Renal pelvis (tissue), 4 donors: ENCODE results near the gene ALG8. TPM values are rescaled to one million over a fixed set of nuclear protein-coding genes. Genes with fewer than 3 reads are reported as not detected.
"Not testable (repeated sequence)": the region's sequence is repeated elsewhere in the genome, so short reads cannot be mapped to it uniquely, and the experiment has no call there.

Source experiments
- DNase-seq: peaks from one replicate; pipeline ENCODE4 v3.0.0-alpha.2; 2013
- polyA plus RNA-seq, 3 donors: library from polyadenylated mRNA; unstranded; fragments of 120-200 nt; gene quantifications; one replicate each; pipeline ENCODE4 v1.2.1, GENCODE V29; 2013; ENCODE audit not compliant: insufficient read length in 3 of 3

Gene ALG8
- polyA plus RNA-seq, 3 donors: 62.2 to 77.9 (median 62.8) TPM

DNA sequence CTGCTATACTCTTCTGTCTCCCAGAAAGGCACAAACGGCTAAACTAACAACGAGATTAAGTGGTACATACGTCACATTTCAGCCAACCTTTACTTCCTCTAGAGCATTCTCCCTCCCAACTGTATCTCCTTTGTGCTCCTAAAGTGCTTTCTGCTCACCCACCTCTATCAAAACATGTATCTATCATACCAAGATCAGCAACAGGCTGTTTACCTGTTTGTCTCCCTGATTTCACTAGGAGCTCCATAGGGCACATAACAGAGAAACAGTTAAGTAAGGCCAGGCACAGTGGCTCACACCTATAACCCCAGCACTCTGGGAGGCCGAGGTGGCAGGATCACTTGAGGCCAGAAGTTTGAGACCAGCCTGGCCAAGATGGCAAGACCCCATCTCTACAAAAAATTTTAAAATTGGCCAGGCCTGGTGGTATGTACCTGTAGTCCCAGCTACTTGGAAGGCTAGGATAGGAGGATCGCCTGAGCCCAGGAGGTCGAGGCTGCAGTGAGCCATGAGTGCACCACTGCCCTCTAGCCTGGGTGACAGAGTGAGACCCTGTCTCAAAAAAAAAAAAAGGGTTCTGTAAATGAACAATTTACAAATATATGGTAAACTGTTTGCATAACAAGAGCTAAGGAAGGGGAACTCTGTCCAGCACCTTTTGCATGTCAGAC lies 62.6 kb downstream of the ALG8 start:
- DNase-seq: no peak

DNA sequence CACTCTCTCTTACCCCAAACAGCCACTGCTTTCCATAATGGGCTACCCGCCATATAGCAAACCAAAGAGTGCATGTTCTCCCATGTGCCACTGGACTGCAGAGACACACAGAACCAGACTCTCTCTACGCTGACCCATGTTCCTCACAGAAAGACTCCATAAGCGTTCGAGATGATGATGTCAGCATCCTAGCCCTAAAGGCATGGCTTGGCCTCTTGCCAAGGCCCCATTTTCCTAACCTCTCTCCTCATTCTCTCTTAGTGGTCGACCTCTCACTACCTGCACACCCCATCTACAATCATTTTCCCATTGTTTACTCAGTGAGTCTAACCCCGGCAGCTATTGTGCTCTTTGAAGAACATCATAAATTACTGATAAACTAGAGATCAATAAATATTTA lies 64.7 kb downstream of the ALG8 start:
- DNase-seq: no peak

DNA sequence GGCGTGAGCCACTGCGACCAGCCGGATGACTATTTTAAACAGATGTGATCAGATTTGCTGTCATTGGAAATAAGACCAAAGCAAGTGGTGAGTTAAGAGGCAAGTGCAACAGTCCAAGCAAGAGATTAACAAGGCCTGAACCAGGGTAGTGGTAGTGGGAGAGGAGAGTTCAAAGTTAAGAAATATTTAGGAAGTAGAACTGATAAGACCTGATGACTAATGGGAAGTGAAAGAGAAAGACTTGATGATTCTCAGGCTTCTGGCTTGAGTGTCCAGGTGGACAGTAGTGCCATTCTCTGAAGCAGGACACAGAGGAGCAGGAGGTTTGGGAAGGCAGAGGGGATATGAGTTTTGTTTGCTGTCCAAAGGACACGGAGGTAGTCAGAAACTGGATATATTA lies 67.0 kb downstream of the ALG8 start:
- no peak for DNase-seq

DNA sequence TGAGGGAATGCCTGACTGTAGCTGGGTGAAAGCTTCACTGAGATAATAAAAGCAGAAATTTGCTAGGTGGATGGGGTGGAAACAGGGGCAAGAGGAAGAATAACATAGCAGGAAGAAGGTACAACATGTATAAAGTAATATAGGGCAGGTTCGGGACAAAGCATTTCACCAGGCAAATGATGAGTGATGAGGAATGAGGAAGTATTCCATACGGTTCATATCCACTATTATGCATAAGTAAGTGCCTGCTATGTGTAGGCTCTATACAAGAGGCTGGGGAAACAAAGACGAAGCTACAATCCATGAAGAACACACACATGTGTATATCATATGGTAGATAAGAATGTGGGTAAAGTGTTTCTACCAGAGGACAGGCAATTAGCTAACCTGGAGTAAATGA lies 67.7 kb downstream of the ALG8 start:
- no peak for DNase-seq

DNA sequence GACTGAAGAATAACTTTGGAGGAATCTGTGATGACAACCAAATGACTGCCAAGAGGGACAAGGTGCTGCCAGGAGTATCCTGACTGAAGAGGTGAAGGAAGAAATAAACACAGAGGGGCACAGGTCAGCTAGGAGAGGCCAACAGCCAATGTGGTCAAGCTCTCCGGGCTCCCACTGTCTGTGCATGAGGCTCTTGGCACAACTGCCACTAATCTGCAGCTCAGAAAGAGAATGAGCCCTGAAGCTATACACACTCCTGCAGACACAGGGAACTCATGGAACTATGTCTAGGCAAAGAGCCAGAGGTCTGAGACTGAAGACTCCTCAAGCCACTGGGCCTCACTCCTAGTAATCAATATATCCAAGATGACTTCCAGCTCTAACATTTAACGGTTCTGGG lies 68.8 kb downstream of the ALG8 start:
- no peak for DNase-seq

DNA sequence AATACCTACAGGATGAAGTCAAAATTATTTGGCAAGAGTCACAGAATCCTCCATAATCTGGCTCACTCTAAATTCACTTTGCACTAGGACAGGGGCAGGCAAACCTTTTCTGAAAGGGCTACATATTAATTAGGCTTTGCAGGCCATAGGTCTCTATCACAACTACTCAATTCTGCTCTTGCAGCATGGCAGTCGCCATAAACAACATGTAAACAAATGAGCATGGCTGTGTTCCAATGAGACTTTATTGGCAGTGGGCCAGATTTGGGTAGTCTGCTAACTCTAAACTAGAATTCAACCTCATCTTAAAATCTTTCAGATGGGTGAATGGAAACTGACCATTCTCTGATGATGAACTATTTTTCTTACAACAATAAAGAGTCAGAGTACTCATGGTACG lies 70.0 kb downstream of the ALG8 start:
- DNase-seq: no peak

DNA sequence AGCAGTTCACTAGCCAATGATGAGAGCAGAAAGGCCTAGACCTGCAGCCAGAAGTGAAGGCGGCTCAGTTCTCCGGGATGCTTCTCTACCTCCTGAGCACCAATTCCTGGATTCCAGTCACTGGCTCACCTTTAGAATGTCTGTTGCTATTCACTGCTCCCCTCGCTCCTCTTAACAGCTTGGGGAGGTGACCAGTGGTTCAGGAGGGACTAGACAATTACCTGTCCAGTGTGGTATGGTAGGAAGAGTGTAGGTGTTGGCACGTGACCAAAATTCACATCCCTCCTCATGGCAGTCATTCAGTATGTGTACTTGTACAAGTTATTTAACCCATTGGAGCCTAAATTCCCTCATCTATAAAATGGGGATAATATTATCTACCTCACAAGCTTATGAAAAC lies 71.7 kb downstream of the ALG8 start:
- DNase-seq: no peak

DNA sequence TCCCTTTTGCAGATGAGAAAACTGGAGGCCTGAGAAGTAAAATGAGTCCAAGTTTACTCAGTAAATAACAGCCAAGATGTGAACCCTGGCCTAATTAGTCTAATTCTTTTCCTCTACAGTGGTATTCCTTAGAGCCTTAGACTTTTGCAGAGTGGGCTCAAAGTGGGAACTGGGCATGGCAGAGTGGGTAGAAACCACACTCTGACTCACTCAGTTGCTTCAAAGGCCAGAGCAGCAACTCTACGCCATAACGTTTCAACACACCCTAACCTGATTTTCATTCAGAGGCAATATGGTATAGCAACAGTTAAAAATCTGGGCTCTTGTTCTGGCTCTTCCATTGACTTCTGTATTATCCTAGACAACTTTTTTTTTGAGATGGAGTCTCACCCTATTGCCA lies 73.0 kb downstream of the ALG8 start:
- DNase-seq: no peak

DNA sequence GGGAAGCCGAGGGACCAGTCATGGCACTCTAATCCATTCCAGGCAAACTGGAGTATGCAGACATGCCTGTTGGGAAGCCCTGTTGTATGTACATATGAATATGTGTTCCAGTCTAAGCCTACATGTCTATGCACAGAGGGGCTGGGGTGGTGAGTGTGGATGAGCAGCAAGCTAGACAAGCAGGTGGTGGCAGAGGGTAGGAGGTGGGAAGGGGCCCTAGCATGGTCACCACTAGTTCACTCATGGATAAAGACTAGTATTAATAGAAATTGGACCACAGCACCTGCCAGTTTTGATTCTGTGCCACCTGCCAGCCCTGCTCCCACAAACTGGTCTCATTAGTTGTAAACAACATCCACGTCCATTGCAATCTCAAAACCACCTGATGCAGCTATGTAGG lies 74.2 kb downstream of the ALG8 start:
- no peak for DNase-seq

DNA sequence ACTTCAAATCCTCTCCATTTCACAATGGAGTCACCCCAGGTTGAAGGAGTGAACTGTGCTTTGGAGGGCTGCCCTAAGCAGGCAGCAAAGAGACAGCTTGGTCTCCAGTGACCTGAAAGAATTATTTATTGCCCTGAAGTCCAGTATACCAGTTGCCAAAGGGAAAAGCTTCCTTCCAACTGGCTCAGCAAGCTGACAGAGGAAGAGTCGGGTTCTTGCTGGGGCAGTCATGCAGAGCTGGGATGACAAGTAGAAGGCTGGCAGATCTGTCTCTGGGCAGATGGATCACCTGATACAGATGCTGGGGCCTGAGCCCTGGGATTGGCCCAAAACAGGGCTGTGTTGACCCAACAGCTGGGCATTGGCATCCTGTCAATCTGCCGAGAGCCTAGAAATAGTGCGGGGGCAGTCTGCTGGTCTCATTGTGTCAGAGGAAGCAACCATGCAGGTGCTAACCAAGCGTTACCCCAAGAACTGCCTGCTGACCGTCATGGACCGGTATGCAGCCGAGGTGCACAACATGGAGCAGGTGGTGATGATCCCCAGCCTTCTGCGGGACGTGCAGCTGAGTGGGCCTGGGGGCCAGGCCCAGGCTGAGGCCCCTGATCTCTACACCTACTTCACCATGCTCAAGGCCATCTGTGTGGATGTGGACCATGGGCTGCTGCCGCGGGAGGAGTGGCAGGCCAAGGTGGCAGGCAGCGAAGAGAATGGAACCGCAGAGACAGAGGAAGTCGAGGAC lies 75.8 kb downstream of the ALG8 start, which contains the start of gene THRSP:
Gene THRSP, plus strand, starts transcription at position 422 of the 742 bp plus-strand sequence. Its CDS starts 21 bp downstream, at position 443.
- DNase-seq: no peak

DNA sequence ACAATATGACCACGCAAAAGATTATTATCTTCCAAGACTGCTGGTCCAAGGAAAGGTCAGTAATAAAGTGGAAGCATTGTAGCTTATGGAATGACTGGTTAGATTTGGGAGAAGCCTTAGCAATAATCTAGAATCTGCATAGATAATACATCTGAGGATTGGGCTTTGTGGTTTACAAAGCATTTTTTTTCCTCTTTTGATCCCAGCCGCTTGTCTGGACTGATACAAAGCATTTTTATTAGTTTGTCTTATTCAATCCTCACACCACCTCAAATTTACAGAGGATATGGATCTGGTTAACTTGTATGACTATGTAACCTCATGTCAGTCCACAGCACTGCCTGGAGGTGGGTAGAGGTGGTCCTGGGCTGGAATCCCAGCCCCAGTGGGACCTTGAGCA lies 76.8 kb downstream of the ALG8 start:
- no peak for DNase-seq

DNA sequence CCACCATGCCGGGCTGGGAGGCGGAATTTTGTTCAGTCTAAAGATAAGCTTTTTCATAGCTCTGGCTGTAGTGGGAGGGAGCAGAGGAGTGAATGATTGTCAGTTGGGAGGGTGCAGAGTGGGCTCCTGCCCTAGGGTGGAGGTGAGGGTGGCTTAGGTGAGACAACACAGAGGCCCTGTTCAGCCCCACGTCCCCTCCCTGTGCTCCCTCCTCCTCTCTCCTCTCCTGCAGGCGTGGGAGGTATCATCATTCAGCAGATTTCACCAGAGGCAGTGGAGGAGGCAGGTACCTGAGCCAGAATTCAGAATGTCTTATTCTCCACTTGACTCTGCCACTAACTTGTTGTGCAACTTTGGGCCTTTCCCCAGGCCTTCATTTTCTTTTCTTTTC lies 77.5 kb downstream of the ALG8 start:
- DNase-seq: no peak

DNA sequence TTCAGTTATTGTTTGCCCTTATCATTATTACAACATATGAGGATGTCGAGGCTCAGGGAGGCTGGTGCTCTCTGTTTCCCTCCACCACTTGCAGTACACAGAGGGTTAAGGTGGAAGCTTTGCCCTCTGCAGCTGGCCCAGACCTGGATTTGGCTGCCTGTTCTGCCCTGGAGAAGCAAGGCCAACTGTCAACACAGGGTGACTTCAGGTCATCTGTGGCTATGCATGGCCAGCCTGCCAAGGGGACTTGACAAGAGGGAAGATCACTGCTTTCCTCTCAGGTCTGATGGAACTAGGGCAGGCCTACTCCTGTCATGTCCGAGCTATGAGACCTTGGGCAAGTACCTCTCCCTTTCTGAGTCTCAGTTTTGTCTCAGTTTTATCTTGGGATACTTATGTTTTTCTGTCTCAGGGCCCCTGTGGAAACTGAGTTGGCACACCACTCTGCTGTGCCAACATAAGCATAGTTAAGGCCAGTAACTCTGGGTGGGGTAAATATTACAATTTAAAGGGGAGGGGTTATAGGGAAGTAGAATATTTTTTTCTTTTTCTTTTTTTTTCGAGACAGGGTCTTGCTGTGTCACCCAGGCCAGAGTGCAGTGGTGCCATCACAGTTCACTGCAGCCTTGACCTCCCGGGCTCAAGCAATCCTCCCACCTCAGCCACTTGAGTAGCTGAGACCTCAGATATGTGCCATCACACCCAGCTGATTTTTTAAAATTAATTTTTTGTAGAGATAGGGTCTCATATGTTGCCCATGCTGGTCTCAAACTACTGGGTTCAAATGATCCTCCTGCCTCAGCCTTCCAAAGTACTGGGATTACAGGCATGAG lies 78.1 kb downstream of the ALG8 start:
- DNase-seq: no peak

DNA sequence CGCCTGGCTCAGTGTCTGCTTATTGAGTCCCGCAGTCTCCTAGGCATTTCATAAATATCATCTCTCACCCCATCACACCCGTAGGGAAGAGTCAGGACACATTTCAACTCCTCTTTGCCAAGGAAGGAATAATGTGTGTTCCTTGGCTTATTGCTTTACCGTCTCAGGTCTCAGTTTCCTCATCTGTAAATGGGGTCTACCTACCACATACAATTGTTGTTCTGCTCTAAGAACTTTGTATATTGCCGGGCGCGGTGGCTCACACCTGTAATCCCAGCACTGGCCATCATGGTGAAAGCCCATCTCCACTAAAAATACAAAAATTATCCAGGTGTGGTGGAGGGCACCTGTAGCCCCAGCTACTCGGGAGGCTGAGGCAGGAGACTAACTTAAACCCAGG lies 78.9 kb downstream of the ALG8 start:
- DNase-seq: no peak

DNA sequence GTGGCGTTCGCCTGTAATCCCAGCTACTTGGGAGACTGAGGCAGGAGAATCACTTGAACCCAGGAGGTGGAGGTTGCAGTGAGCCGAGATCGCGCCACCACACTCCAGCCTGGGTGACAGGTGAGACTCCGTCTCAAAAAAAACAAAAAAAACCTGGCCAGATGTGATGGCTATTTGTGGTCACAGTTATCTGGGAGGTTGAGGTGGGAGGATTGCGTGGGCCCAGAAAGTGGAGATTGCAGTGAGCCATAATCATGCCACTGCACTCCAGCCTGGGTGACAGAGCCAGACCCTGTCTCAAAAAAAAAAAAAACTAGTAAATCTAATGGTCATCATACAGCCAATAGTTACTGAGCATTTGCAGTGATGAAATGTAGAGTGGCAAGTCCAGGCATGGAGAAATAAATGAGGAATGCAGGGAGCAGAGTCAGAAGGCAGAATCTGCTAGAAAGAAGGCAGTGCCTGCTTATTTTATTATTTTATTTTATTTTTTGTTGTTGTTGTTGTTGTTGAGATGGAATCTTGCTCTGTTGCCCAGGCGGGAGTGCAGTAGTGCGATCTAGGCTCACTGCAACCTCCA lies 79.6 kb downstream of the ALG8 start:
- DNase-seq: not testable (repeated sequence)

DNA sequence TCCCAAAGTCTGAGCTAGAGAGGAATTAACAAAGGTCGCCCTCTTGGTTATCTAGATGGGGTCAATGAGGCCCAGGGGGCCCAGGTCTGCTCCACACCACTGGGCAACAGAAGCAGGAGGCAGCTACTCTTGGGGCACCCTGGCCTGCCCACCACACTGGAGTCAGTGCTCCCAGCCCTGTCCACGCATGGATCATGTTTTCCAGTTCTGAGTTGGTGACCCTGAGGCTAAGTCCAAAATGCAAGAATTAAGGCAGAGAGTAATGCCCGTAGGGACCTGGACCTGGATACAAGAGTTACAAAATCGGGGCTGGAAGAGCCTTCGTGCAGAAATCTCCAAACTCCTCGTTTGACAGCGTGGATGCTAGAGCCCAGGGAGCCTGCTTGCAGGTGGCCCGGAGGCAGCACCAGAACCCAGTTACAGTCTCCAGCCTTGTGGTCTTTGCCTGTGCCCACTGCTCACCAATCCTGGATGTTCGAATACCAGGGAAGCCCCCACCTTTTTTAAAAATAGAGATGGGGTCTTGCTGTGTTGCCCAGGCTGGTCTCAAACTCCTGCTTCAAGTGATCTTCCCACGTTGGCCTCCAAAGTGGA lies 81.9 kb downstream of the ALG8 start:
- DNase-seq: no peak

DNA sequence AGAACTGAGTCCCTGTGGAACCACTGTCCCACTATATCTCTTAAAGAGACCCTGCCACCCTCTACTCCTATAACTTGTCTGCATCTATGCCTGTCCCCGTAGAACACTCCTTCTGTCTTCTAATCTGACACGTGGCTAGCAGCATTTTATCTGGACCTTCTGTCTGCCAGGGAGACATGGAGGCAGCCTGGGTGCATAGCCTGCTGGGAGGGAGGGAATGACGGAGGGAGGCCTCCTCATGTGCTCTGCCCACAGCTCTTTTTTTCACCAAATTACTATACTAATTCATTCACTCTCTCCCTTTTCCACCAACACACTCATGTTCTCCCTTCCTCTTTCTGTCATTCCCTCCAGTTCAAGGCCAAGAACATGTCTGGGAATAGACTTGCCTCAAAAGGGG lies 83.3 kb downstream of the ALG8 start:
- no peak for DNase-seq

DNA sequence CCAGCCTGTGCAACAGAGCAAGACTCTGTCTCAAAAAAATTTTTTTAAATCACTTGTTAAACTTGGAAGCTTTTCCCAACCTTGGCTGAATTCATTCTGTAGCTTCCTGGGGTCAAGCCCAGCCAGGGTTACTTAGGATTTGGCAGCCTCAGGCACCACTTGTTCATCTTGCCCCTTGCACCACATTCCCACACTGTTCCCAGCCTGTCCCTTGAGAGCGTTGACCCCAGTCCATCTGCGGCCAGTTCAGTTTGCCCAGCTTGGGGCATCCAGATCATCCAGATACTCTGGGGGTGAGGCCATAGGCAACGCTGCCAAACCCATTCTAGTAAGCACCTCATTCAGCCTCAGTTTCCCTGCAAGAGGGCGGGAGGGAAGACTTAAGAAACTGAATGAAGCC lies 84.5 kb downstream of the ALG8 start:
- DNase-seq: no peak

DNA sequence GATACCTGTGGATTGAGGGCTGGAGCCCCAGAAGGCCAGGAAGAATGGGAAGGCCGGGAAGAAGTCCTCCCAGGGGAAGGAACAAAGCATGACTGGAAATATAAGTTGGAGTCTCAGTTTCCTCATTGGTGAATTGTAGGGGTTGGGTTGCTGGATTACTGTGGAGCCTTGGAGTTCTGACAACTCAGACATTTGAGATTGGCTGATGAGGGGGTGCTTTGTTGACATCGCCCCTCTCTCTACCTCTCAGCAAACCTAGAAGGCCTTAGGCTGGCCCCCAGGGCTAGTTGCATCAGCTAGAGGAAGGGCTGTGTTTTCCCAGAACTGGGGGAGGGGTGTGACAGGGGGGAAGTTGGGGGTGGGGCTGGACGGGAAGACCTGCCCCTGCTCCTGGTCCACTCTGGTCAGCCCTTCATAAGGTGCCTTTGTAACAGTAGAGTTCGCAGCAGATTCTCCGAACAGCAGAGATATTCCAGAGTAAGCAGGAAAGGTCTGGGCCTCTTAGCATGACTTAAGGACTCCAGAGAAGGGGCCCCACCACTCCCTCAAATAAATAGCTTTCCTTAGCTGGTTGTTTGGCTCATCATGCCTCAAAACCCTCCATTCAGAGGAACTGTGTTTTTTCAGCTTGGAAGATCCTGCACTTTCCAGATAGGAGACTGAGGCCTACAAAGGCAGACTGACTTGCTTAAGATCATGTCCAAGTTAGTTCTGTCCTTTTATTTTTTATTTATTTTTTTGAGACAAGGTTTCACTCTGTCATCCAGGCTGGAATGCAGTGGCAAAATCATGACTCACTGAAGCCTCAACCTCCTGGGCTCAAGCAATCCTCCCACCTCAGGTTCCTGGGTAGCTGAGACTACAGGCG lies 88.2 kb downstream of the ALG8 start:
- no peak for DNase-seq
